Hepatocyte (in vitro differentiated cells): Measurements from ENCODE around the gene DNAJC25.

Experiments
- CTCF ChIP-seq: fragments of 200-600 bp; sonication (generic); IDR thresholded peaks from 2 replicates; pipeline ENCODE4 v1.5.1; 2016; ENCODE audit warnings: antibody characterized with exemption, mild to moderate bottlenecking; ENCODE audit not compliant: poor library complexity
- EZH2 ChIP-seq: fragments of 200-600 bp; sonication (generic); IDR thresholded peaks from 2 replicates; pipeline ENCODE4 v1.6.1; 2016; ENCODE audit warnings: antibody characterized with exemption, mild to moderate bottlenecking, borderline replicate concordance

- no peak for TF ChIP-seq CTCF
- no peak for TF ChIP-seq EZH2
Observed at GRCh38 chr9:111634860-111635259, 3.7 kb downstream of the DNAJC25 start.
